ENCODE data around the gene C4orf36.
A peak's percentile ranks its signal among the peaks of the same experiment; 100 is the strongest.
"Not testable (repeated sequence)": the region's sequence is repeated elsewhere in the genome, so short reads cannot be mapped to it uniquely, and the experiment has no call there.

Gene C4orf36

DNA sequence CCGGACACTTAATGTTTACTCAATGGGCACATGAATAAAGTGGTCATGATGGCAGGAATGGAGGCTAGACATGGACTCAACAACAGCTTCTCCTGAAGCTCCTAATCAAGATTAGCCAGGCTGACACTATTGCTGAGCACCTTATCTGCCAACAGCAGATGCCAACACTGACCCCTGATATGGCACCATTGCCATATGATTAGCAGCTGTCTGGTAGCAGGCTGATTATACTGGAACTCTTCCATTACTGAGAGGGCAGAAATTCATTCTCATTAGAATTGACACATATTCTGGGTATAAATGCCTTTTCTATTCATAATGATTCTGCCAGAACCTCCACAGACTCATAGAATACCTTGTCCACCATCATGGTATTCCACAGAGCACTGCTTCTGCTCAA, 24.2 kb upstream of the C4orf36 start:
- no peak for ATAC-seq

DNA sequence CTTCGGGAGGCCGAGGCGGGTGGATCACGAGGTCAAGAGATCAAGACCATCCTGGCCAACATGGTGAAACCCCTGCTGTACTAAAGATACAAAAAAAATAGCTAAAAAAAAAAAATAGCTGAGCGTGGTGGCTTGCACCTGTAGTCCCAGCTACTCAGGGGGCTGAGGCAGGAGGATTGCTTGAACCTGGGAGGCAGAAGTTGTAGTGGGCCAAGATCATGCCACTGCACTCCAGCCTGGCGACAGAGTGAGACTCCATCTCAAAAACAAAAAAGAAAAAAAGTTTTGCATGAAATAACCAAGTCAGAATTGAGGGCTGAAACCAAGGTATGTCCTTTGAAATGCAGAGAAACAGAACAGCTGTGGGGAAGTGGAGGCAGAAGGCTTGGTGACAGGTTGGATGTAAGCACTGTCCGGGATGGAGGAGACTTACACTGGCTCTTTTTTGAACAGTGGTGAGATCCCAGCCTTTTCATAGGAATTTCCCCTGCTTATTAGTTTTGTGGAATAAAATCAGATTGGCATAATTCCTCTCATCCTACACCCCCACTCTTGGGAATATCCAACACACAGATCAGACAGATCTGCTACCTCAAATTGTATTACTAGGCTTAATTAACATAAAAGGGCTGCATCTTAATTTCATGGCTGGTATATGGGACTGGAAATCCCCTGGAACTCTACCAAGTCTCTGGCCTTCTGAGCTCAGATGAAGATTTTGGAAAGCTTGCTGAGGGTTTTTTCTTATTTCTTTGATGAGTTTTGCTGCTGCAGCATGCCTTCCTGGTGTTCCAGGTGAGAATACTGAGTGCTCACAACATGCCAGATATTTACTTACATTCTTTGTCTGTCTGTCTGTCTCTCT, 18.8 kb upstream of the C4orf36 start:
- no peak for ATAC-seq

DNA sequence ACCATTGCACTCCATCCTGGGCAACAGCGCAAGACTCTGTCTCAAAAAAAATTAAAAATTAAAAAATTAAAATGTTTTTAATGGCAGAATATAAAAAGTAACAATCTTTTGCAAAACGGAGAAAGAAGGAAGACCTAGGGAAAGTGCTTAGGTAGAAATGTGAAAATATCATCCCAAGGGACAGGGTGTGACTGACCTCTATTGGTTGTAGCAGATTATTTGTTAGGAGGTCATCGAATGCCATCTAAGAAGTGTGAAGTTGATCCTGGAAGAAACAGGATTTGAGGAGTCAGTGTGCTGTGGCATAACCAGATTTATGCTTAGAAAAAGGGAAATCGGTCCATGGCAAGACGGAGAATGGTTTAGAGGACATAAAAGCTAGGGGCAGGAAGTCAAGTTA, 18.1 kb upstream of the C4orf36 start:
- no peak for ATAC-seq

DNA sequence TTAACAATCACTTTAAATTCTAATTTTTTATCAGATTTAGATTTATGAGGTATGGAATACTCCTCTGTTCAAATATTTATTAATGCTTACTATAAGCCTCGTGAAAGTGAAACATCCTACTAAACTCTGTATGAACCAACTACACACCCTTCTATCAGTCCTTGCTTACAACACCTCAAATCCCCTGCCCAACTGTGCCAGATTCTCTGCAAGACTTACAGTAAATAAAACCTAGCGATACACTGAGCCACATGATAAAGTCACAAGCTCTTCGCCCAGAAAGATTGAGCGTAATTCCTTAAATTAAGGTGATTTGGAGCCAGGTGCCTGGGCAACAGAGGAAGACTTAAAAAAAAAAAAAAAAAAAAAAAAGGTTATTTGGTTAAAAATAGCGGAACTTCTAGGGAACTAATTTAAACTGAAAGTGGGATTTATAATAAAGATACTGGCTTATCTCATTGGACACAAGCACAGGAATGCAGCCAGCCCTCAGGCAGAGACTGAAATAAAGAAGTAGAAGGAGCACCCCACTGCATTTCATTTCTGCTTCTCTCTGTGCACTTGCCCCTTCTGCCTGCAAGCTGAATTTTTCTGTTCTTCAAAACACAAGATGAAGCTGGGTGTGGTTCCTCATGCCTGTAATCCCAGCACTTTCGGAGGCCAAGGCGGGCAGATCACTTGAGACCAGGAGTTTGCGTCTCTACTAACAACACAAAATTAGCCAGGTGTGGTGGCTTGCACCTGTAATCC, 17.5 kb upstream of the C4orf36 start:
- ATAC-seq, result no peak

DNA sequence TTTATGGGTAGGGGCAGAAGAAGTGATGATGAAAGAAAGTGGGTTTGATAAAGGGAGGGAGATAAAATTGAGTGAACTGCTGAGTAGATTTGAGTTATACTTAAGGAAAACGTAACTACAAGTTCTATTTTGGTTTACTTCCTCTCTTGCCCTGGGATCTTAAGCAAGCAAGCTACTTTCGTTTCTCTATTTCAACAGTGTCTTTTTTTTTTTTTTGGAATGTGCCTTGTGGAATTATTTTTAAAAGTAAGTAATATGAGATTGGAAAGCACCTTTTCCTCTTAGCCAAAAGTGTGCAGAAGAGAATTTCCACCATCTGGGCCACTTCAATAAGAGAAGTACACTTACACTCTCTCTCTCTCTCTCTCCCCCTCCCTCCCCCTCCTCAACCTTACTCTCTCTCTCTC, 16.0 kb upstream of the C4orf36 start:
- no peak for ATAC-seq

DNA sequence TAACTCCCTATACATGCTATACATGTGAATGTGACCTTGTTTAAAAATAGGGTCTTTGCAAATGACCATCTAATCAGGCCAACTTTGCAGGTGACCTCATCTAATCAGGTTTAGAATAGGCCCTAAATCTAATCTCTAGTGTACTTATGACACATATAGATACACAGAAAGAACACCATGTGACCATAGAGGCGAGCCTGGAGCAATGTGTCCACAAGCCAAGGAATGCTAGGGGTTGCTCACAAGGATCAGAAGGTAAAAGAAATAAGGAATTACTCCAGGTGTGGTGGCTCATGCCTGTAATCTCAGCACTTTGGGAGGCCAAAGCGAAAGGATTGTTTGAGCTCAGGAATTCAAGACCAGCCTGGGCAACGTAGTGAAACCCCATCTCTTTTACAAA, 9.6 kb upstream of the C4orf36 start:
- no peak for ATAC-seq

DNA sequence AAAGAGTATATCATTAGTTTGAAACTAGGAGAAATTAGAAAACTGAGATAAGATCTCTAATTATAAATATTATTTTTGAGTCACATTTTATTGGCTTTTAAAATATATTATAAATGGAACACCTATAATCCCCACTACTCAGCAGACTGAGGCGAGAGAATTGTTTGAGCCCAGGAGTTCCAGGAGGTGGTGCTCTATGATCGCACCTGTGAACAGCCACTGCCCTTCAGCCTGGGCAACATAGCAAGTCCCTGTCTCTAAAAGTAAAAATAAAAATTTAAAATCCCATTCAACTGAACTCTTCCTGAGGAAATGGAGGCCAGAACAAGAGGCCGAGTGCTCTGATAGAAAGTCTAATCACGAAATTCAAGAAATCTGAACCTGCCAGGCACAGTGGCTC, 6.3 kb upstream of the C4orf36 start:
- ATAC-seq, result no peak

DNA sequence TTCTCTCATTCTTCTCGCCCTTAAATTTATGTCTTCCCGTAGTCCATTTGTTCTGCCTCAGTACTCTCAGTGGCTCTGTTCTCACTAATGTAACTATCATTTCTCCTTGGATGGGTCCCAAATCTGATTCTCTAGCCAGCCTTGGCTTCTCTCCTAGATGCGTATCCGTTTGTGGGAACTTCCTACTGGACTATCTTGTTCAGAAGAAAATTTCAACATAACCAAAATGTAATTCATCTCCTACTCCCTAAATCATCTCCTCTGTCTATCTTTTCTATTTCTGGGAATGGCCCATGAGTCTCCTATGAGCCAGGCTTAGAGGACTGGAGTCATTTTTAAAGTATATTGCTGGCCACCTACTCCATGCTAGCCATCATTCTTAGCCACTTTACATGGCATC, 4.4 kb upstream of the C4orf36 start:
- ATAC-seq, result no peak

DNA sequence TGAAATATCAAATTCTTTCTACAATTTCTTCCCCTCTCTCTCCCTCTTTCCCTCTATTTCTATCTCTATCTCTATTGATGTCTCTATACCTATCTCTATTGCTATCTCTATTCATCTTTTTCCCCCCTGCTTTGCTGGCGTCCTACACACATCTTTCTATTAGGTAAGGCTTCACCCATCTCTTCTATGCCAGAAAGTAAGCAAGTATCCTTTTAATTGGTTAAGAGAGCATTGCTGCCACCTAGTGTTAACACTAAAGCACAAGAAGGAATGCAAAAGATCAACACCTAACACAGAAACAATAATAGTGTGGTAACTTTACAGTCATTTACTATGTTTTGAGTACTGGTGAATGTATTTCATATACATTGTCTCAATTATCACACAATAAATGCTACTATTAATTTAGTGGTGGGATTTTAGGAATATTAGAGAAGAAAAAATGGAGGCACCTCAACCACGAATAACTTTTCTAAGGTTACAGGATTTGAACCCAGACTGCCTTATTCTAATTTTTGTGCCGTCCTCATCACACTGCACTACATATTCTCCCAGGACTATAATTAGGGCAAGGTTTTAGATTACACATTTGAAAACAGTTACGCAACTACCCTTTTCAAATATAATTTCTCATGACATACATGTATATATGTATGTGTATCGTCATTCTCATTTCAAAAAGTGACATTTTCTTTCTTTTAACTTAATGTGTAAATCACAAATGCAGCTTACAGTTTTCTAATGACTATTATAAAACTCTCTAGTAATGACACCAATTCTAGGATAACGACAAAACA, 3.7 kb upstream of the C4orf36 start:
- peak in 1 of 2 donors; percentile 39 for ATAC-seq

DNA sequence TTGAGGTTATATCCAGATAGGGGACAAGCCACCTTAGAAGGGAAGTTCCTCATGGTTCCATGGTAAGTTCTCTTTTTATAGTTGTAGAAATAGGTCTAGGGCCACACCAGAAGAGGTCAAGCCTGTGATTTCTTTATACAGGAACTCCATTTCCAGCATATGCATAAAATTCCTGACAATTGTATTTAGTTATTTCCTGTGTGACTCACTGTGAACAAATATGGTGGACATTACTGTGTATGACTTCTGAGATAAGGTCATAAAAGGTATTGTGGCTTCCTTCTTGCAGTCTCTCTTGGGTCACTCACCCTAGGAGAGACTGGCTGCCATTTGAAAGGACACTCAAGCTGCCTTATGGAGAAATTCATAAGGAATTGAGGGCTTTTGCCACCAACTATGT, 2.2 kb upstream of the C4orf36 start:
- ATAC-seq, result no peak

DNA sequence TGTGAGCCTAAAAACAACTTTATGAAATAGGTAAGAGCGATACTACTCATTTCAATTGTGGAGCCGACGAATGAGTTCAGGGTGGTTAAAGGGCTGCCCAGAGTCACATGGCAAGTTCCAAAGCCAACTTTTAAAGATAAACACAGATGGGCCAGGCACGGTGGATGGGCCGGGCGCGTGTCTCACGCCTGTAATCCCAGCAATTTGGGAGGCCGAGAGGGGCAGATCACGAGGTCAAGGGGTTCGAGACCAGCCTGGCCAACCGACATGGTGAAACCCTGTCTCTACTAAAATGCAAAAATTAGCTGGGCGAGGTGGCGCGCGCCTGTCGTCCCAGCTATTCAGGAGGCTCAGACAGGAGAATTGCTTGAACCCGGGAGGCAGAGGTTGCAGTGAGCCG, 914 bp upstream of the C4orf36 start:
- ATAC-seq, result no peak

DNA sequence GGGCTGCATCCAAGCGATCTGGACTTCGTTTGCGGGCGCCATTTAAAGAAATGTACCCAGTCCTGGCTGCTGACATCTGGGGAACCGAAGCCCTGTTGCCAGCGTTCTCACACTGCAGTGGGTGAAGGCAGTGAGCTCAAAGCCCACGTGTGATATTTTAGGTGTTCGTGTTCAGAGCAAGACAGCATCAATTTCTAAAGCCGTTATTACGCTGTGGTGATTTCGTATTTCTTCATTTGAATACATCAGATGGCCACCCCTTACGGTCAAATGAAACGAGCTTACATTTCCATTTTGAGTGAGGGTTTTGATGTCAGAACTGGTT, 376 bp upstream of the C4orf36 start:
- ATAC-seq, result no peak

DNA sequence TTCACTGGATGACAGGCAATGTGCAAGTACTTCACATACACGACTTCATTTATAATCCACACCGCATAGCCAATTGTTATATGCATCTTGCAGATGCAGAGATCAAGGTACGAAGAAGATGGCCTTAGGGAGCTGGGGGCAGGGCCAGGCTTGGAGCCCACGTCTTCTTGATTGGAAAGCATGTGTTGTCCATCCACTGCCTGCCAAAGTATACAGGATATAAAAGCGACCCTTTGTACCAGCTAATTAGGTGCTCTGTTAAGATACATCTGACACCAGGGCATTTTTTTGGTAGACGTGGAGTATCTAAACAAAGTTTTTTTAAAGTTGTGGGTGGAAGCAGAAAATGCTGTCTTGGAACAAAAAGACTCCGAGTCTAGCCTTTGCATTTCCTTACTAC, 1.4 kb downstream of the C4orf36 start:
- no peak for ATAC-seq

DNA sequence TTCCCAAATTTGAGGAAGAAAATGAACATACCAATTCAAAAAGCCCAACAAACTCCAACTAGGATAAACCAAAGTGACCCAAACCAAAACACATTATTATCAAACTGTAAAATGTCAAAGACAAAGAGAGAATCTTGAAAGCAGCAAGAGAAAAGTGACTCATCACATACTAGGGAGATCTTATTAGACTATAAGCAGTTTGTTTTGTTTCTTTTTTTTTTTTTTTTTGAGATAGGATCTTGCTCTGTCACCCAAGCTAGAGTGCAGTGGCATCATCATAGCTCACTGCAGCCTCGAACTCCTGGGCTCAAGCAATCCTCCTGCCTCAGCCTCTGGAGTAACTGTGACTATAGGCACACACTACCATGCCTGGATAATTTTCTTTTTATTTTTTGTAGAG, 12.6 kb downstream of the C4orf36 start:
- ATAC-seq, result no peak

DNA sequence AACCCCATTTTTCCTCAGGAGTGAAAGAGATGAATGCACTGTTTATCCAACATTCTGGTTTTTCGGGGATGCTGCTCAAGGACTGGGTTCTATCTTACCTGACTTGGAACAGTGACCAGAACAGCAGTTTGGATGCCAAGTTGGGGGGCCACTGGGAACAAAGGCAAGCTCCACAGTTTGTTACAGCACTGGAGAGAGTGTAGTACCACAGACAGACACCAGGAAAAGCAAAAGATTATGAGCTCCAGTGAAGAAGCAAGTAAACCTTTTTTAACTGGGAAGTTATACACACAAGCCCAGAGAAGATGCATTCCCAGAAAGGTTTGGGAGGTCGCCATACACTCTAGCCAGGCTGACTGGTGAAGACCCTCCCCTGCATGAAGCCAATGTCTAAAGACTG, 13.6 kb downstream of the C4orf36 start:
- ATAC-seq, result no peak

DNA sequence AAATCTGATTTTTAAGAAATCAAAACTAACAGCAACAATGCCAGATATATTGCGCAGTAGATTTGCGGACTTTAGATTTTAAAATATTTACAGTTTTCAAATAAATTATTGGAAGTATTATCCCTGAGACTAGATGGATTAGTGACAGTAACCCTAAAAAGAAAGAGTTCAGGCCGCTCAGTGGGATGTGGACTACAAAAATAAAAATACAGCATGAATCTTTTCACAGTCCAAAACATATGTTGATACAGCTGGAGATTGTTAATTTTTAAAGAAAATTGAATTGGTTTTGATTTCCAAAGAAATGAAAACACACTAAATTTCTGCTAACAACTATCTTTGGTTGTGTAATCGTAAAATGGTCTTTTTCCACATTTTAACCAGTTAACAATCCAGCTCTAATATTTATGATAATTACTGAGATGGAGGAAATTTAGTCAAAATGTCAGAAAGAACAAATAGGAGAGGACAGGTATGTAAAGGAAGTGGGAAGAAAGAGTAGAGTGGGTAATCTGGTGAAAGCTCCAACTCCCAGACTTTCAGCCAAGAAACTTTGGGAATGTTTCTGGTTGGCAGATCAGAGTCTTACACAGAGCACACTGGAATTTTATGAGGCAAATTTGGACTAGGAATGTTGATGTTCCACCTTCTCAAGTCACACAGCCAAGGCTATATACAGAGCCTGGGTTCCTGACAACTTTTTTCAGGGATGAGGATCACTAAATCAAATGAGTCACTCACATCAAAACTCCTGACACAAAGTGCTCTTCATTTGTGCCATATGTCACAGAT, 15.1 kb downstream of the C4orf36 start:
- ATAC-seq, result no peak

DNA sequence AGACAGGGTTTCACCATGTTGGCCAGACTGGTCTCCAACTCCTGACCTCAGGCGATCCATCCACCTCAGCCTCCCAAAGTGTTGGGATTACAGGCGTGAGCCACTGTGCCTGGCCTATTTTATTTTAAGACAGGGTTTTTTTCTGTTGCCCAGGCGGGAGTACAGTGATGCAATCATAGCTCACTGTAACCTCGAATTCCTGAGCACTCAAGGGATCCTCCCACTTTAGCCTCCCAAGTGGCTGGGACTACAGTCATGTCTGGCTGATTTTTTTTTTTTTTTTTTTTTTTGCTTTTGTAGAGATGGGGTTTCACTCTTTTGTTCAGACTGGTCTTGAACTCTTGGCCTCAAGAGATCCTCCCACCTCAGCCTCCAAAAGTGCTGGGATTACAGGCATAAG, 16.8 kb downstream of the C4orf36 start:
- ATAC-seq, result not testable (repeated sequence)

DNA sequence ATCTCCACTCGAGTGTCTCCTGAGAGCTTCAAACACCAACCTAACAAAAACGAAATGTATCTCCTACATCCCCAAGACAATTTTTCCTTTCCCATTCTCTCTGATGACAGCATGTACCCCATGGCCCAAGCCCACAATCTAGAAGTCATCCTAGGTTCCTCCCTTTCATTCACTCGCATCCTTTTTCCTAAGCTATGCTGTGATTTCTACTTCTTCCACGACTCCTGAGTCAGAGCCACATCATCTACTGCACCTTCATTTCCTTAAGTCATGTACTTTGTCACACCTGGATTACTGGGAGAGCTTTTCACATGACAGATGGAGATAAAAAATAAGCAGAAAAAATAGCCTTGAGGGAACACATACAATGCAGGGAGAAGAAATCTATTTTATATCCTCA, 20.1 kb downstream of the C4orf36 start:
- no peak for ATAC-seq

DNA sequence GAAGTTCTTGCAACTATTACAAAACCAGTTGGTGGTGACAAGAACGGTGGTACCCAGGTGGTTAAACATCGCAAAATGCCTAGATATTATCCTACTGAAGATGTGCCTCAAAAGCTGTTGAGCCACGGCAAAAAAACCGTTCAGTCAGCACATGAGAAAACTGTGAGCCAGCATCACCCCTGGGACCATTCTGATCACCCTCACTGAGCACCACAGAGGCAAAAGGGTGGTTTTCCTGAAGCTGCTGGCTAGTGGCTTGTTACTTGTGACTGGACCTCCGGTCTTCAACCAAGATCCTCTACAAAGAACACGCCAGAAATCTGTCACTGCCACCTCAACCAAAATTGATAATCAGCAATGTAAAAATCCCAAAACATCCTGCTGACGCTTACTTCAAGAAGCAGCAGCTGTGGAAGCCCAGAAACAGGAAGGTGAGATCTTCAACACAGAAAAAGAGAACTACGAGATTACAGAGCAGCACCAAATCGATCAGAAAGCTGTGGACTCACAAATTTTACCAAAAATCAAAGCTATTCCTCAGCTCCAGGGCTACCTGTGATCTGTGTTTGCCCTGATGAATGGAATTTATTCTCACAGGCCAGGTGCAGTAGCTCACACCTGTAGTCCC, 21.7 kb downstream of the C4orf36 start:
- ATAC-seq, result no peak

DNA sequence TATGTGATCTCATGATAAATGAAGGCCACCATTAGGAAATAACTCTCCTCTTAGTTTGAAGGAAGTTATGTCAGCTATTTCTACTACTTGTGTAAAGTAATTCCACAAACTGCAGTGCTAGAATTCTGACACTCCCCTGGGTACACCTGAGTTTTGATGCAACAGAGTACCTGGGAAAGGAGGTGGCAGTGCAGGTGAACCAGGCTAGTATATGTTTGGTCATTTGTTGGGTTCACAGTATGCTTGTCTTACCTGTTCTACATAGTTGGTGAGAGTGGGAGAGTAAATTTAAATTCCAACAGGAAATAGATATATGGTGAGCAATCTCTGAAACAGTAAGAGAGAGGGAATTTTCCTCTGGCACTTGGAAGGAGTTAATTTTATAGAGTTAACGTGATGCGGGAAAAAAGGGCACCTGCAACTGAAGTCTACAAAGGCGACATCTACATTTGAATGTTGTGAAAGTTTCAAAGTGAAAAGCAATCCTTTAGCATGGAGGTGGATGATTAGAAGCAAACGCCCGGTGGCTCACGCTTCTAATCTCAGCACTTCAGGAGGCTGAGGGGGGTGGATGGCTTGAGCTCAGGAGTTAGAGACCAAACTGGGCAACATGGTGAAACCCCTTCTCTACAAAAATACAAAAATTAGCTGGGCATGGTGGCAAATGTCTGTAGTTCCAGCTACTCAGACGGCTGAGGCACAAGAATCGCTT, 34.7 kb downstream of the C4orf36 start:
- no peak for ATAC-seq

DNA sequence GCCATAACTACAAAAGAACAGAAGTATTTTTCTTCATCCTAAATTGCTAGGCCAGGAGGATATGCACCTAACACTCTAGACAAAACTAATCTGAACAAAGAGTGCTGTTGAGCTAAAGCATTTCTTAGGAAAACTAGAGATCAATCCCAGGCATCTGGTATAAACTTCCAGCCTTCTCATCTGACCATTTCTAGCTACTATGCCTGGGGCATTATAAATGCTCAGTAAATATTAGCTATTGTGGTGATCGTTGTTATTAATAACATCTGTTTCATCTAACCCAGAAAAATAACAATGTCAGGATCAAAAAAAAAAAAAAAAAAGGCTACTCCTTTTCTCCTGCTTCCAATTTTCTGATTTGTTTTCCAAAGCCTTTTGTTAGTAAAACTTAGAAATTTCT, 35.3 kb downstream of the C4orf36 start:
- ATAC-seq, result no peak

DNA sequence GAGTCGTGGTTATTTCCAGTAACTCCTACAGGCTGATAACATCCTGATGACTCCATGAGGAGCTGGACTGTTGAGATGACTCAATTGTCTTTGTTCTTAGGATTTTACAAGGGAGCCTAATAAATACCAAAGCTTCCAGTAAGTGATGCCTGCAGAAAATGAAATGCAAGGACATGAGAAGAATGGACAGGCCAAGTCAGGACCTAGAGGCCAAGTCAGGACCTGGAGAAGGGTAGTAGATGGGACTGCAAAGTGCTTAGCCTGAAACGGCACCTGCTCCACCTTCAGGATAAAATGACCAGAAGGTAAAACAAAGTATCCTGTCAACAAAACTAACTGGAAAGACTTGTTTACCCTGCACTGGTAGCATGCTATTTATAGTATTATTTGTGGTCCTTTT, 36.6 kb downstream of the C4orf36 start:
- no peak for ATAC-seq

All from activated CD4-positive, CD25-positive, alpha-beta regulatory T cell treated with anti-CD3 and anti-CD28 coated beads, Interleukin-2, amount 50 U/mL, for 24 hours (primary cell).